Stimulated activated CD4-positive, alpha-beta T cell treated with anti-CD3 and anti-CD28 coated beads, Interleukin-12 subunit alpha, Interleukin-12 subunit beta, amount 100 ng/mL, for 48 hours (primary cell): ENCODE results near the gene GALNT11.
A peak's percentile ranks its signal among the peaks of the same experiment; 100 is the strongest.
"Not testable (repeated sequence)": the region's sequence is repeated elsewhere in the genome, so short reads cannot be mapped to it uniquely, and the experiment has no call there.

Source experiments
- DNase-seq, 3 donors: peaks; one replicate each; pipeline ENCODE4 v3.0.0-alpha.2; 2020; ENCODE audit warnings: low read depth in 2 of 3, low spot score in 1 of 3

Gene GALNT11

GRCh38 chr7:152025077-152025936 lies at the start of gene GALNT11:
Gene GALNT11, plus strand, starts transcription at chr7:152025674. Its CDS starts 68,554 bp downstream, at chr7:152094228.
- DNase-seq: peak; percentile 68 to 83 (median 74)

GRCh38 chr7:151978616-151979015 lies 46.9 kb upstream of the GALNT11 start:
- DNase-seq: no peak

- no peak for DNase-seq
These were observed 44.3 kb upstream of the GALNT11 start for GRCh38 chr7:151981223-151981622.

- no peak for DNase-seq
These were observed 42.7 kb upstream of the GALNT11 start for GRCh38 chr7:151982806-151983205.

GRCh38 chr7:151984612-151985011 lies 40.9 kb upstream of the GALNT11 start:
- DNase-seq: no peak

- no peak for DNase-seq
These were observed 37.5 kb upstream of the GALNT11 start for GRCh38 chr7:151987748-151988529.

- DNase-seq: peak; percentile 13 to 22 (median 15)
These were observed 33.1 kb upstream of the GALNT11 start for GRCh38 chr7:151992375-151992774.

- DNase-seq: peak; percentile 7 to 26 (median 16)
These were observed 31.3 kb upstream of the GALNT11 start for GRCh38 chr7:151993977-151994676.

- DNase-seq: no peak
These were observed 25.9 kb upstream of the GALNT11 start for GRCh38 chr7:151999424-152000090.

GRCh38 chr7:152000191-152000590 lies 25.3 kb upstream of the GALNT11 start:
- no peak for DNase-seq

GRCh38 chr7:152006336-152006735 lies 19.1 kb upstream of the GALNT11 start:
- DNase-seq: no peak

- no peak for DNase-seq
These were observed 13.6 kb upstream of the GALNT11 start for GRCh38 chr7:152011860-152012259.

- DNase-seq: no peak
These were observed 12.2 kb upstream of the GALNT11 start for GRCh38 chr7:152013230-152013629.

GRCh38 chr7:152013974-152014373 lies 11.5 kb upstream of the GALNT11 start:
- no peak for DNase-seq

GRCh38 chr7:152014722-152015121 lies 10.8 kb upstream of the GALNT11 start:
- DNase-seq: no peak

- DNase-seq: no peak
These were observed 9.9 kb upstream of the GALNT11 start for GRCh38 chr7:152015600-152015999.

- no peak for DNase-seq
These were observed 8.5 kb upstream of the GALNT11 start for GRCh38 chr7:152016947-152017346.

GRCh38 chr7:152017683-152018082 lies 7.8 kb upstream of the GALNT11 start:
- DNase-seq: not testable (repeated sequence)

- DNase-seq: not testable (repeated sequence)
These were observed 3.7 kb upstream of the GALNT11 start for GRCh38 chr7:152021740-152022139.

- no peak for DNase-seq
These were observed 740 bp downstream of the GALNT11 start for GRCh38 chr7:152025937-152026890.
